T47D (cell line): ENCODE data around the gene TTC34.

Source experiments
- DNase-seq, 2 experiments: peaks; one replicate each; pipeline versions ENCODE4 v3.0.0 to v3.0.0-alpha.2; 2011 to 2012; ENCODE audit warnings: low read depth in 1 of 2, low spot score in 1 of 2
- JUND ChIP-seq: IDR thresholded peaks from 2 replicates; pipeline ENCODE4 v1.6.1; 2012; ENCODE audit warnings: low read depth
- in situ Hi-C: cut with HindIII; loops from 2 replicates; pipeline ENCODE4 v1.10.0; 2016; ENCODE audit warnings: low sequenced_read_pairs, low pct_unique_long_range_greater_than_20kb

TTC34 gene

GRCh38 chr1:2796890-2797740 lies 4.4 kb downstream of the TTC34 start:
- no peak for DNase-seq
- no peak for TF ChIP-seq JUND
- in situ Hi-C loops, result no loop called here

- TF ChIP-seq JUND, result no peak
- DNase-seq, result no peak
- in situ Hi-C loops, result no loop called here
Measured at GRCh38 chr1:2795926-2796325, 5.6 kb downstream of the TTC34 start.

- DNase-seq, result no peak
- no peak for TF ChIP-seq JUND
- in situ Hi-C loops, result no loop called here
Measured at GRCh38 chr1:2791027-2791760, 10.3 kb downstream of the TTC34 start.

- in situ Hi-C loops, result no loop called here
- DNase-seq, result no peak
- no peak for TF ChIP-seq JUND
Measured at GRCh38 chr1:2789986-2790581, 11.4 kb downstream of the TTC34 start.

- in situ Hi-C loops, result no loop called here
- no peak for TF ChIP-seq JUND
Measured at GRCh38 chr1:2789164-2789985, 12.1 kb downstream of the TTC34 start.

GRCh38 chr1:2788506-2789163 lies 12.9 kb downstream of the TTC34 start:
- no peak for TF ChIP-seq JUND
- in situ Hi-C loops, result no loop called here
- DNase-seq, result no peak

More at GRCh38 chr1:2789164-2789985, 12.1 kb downstream of the TTC34 start:
- no peak for DNase-seq

GRCh38 chr1:2787163-2787911 lies 14.2 kb downstream of the TTC34 start:
- in situ Hi-C loops, result no loop called here

GRCh38 chr1:2786329-2787162 lies 14.9 kb downstream of the TTC34 start:
- in situ Hi-C loops, result no loop called here
- DNase-seq, result peak in 1 of 2 experiments; percentile 21
- TF ChIP-seq JUND, result no peak

More at GRCh38 chr1:2787163-2787911, 14.2 kb downstream of the TTC34 start:
- DNase-seq, result no peak
- no peak for TF ChIP-seq JUND

- in situ Hi-C loops, result no loop called here
- no peak for DNase-seq
- TF ChIP-seq JUND, result no peak
Measured at GRCh38 chr1:2785631-2786328, 15.7 kb downstream of the TTC34 start.
